ENCODE measurements around the gene D2HGDH. TPM values are rescaled to one million over a fixed set of nuclear protein-coding genes. Genes with fewer than 3 reads are reported as not detected.

The D2HGDH gene
- total RNA-seq, 4 donors from 2014 or later, result 15.9 to 39.6 (median 20.3) TPM

DNA sequence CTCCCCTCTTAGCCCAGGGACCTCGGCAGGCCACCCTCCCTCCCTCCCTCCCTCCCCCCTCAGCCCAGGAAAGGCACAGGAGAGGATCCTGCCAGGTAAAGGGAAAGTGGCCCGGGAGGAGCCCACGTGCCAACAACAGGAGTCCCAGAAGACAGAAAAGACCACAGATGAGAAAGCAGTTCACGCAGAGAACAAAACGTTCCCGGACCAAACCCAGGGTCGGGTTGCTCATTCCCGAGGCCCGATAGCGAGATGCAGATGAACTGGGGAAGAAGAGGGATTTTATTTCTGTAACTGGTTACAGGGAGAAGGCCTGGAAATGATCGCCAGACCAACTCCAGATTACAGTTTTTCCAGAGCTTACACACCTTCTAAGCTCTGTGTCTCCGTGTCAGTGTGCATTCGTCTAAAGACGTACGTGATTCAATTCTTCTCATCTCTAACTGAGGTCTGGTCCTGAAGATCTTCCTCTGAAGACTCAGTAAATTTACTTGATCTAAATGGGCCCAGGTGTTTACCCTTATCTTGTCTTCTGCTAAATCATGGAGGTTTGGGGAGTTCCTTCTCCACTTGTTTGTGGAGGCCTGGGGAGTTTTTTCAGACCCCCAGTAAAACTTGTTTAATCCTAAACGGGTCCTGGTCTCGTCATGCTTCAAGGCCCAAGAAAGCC lies 73.8 kb downstream of the D2HGDH start:
- peaks cover 7 to 30% of the 10 kb centered on the region in 2 donors for H3K4me1 ChIP-seq
- peak overlapping the region; percentile 60 to 78 (median 76) for H3K27ac ChIP-seq
- intact Hi-C loops (cut with DNase I; ENCODE audit: low total_unique reads) (no loop called here), in situ Hi-C loops (cut with MboI; ENCODE audit: low sequenced_read_pairs in 4 of 4) (no loop called here)
- DNase-seq (peak in 1 of 2 donors; percentile 70), ATAC-seq (peak; percentile 53 to 58)
- peaks cover 0 to 7% (median 6%) of the 10 kb centered on the region in 3 donors for H3K27me3 ChIP-seq
- H3K4me3 ChIP-seq, result peak overlapping the region in 1 of 4 donors; percentile 9
- no peaks in the 10 kb centered on the region for H3K36me3 ChIP-seq
- no peaks in the 10 kb centered on the region for H3K9me3 ChIP-seq
- TF ChIP-seq, protein P1, sequence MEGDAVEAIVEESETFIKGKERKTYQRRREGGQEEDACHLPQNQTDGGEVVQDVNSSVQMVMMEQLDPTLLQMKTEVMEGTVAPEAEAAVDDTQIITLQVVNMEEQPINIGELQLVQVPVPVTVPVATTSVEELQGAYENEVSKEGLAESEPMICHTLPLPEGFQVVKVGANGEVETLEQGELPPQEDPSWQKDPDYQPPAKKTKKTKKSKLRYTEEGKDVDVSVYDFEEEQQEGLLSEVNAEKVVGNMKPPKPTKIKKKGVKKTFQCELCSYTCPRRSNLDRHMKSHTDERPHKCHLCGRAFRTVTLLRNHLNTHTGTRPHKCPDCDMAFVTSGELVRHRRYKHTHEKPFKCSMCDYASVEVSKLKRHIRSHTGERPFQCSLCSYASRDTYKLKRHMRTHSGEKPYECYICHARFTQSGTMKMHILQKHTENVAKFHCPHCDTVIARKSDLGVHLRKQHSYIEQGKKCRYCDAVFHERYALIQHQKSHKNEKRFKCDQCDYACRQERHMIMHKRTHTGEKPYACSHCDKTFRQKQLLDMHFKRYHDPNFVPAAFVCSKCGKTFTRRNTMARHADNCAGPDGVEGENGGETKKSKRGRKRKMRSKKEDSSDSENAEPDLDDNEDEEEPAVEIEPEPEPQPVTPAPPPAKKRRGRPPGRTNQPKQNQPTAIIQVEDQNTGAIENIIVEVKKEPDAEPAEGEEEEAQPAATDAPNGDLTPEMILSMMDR (IDR thresholded peaks at IDR 0.05 in 4 of 5, conservative IDR thresholded peaks at IDR 0.05 in 1 of 5), result no peak
- TF ChIP-seq POLR2A (IDR thresholded peaks at IDR 0.05), result no peak

GRCh38 chr2:241808721-241809382 lies 74.4 kb downstream of the D2HGDH start, which contains the start of gene NEU4:
Gene NEU4 (plus strand): TSS chr2:241809193. CDS start chr2:241814485, 5,292 bp downstream.
- intact Hi-C loops (cut with DNase I; ENCODE audit: low total_unique reads), result no loop called here
- Histone ChIP-seq H3K36me3 (no peaks in the 10 kb centered on the region), H3K27me3 (peaks cover 0 to 6% (median 5%) of the 10 kb centered on the region in 3 donors), H3K9me3 (no peaks in the 10 kb centered on the region), H3K27ac (peak within 1 kb of the TSS; percentile 60 to 78 (median 76)), H3K4me1 (peaks cover 7 to 27% of the 10 kb centered on the region in 2 donors), H3K4me3 (peak within 1 kb of the TSS in 3 of 4 donors; percentile 3 to 36 (median 9))
- in situ Hi-C loops (cut with MboI; ENCODE audit: low sequenced_read_pairs in 4 of 4), result no loop called here
- ATAC-seq, result peak in 1 of 2 donors; percentile 38
- TF ChIP-seq, protein P1 (IDR thresholded peaks at IDR 0.05 in 4 of 5, conservative IDR thresholded peaks at IDR 0.05 in 1 of 5), result no peak
- peak; percentile 7 to 39 for TF ChIP-seq POLR2A (IDR thresholded peaks at IDR 0.05)
- DNase-seq, result peak in 1 of 2 donors; percentile 72

DNA sequence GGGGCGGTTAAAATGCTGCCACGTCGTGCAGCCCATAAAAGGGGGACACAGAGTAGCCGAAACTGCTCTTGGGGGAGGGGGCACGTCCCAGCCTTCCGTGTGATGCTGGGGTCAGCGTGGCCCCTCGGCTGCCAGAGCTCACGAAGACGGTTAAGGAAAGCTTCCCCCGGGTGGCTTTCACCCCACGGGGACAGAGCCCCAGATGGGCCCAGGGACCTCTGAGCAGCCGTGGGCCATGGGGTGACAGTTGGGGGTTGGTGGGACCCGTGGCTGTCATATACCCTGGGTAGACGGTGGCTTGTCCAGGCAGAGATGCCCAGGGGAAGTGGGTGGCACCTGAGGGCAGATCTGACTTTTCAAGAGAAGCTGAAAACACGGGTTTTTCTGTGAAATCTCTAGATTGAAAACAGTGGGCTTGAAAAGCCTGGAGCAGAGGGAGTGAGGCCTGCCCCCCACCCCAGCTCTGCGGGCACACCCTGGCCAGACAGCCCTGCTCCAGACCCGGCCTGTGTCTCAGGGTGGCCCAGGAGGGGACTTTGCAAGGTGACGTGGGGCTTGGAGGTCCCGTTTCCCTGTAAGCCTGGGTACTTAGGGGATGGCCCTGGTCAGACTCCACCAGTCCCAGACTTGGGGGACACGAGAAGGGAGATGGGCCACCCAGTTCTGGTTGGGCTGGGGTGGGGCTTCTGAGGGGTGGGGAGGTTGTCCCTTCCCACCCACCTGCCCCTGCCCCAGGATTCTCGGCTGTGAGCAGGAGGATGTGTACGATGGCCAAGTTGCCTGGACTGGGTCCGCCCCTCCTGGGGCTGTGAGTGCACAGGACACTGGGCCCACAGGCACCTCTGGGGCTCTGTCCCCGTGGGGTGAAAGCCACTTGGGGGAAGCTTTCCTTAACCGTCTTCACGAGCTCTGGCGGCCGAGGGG lies 75.2 kb downstream of the D2HGDH start:
- intact Hi-C loops (cut with DNase I; ENCODE audit: low total_unique reads), result no loop called here
- TF ChIP-seq, protein P1 (IDR thresholded peaks at IDR 0.05 in 4 of 5, conservative IDR thresholded peaks at IDR 0.05 in 1 of 5), result no peak
- no peak for TF ChIP-seq POLR2A (IDR thresholded peaks at IDR 0.05)
- H3K27me3 ChIP-seq, result peaks cover 0 to under 1% (median 0%) of the 10 kb centered on the region in 3 donors
- ATAC-seq, result no peak
- DNase-seq, result peak in 1 of 2 donors; percentile 15
- peaks cover 2 to 19% of the 10 kb centered on the region in 2 donors for H3K4me1 ChIP-seq
- peak overlapping the region; percentile 60 to 78 (median 76) for H3K27ac ChIP-seq
- H3K4me3 ChIP-seq, result peak overlapping the region in 3 of 4 donors; percentile 9 to 36 (median 25)
- no peaks in the 10 kb centered on the region for H3K9me3 ChIP-seq
- in situ Hi-C loops (cut with MboI; ENCODE audit: low sequenced_read_pairs in 4 of 4), result no loop called here
- no peaks in the 10 kb centered on the region for H3K36me3 ChIP-seq
